T-helper 1 cell treated with Interleukin-12 subunit alpha and Interleukin-12 subunit beta and Interleukin-4 antibody, amounts not matched to agents 30 μg/mL and 1 μg/mL, for 36 hours (primary cell): Measurements from ENCODE around the gene DDN.

ENCODE experiments used
- H3K27ac Mint-ChIP-seq: one replicate; pipeline ENCODE4 v1.8.0; 2021; ENCODE audit warnings: mild to moderate bottlenecking, mixed read lengths
- H3K27me3 Mint-ChIP-seq: one replicate; pipeline ENCODE4 v1.8.0; 2021; ENCODE audit warnings: low read depth, mixed read lengths
- H3K36me3 Mint-ChIP-seq: one replicate; pipeline ENCODE4 v1.8.0; 2021; ENCODE audit warnings: low read depth, mixed read lengths
- H3K4me1 Mint-ChIP-seq: one replicate; pipeline ENCODE4 v1.8.0; 2021; ENCODE audit warnings: low read depth, mixed read lengths
- H3K4me3 Mint-ChIP-seq: one replicate; pipeline ENCODE4 v1.8.0; 2021; ENCODE audit warnings: mild to moderate bottlenecking, moderate library complexity, mixed read lengths
- H3K9me3 Mint-ChIP-seq: one replicate; pipeline ENCODE4 v1.8.0; 2021; ENCODE audit warnings: mixed read lengths

DDN gene

DNA sequence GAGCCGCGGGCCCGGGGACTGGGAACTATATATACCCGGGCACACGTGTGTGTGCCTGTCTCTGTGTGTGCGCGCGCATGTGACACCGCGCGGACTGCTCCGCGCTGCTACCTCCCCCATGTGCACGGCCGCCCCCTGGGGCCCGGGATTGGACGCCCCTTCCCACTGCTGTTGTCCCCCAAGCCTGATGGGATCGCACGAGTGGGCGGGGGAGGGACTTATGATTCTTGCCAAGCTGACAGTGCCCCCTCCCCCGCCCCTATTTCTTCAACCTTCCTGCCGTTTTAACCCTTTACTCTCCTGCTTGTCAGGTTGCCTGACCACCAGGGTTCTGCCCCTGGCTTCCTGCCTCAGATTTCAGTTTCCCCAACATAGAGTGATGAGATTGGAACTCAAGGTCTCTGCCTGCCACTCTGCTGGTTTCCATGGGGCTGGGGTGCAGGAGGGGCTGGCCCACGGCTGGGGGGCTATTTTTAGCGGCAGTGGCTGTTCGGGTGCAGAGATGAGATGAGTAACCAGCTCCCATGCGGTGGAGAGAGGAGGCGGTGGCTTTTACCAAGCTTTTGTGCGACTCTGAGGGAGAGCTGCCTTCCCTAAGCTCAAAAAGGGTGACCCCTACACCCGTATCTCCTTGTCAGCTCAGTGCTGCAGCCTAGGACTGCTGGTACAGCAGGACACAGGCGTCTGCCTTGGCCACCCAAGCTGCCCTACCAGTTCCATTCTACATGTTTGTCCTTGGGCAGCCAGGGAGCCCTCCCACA is at the start of gene DDN:
TSS of gene DDN (minus strand) at position 5 of the 761 bp plus-strand sequence. CDS start 88 bp downstream, outside the sequence.
- Mint-ChIP-seq H3K27ac (no peak within 1 kb of the TSS), H3K4me3 (peak within 1 kb of the TSS; percentile 41), H3K4me1 (peaks cover 27% of the 10 kb centered on the region), H3K9me3 (no peaks in the 10 kb centered on the region), H3K36me3 (peaks cover 32% of the 10 kb centered on the region), H3K27me3 (peaks cover 51% of the 10 kb centered on the region)

DNA sequence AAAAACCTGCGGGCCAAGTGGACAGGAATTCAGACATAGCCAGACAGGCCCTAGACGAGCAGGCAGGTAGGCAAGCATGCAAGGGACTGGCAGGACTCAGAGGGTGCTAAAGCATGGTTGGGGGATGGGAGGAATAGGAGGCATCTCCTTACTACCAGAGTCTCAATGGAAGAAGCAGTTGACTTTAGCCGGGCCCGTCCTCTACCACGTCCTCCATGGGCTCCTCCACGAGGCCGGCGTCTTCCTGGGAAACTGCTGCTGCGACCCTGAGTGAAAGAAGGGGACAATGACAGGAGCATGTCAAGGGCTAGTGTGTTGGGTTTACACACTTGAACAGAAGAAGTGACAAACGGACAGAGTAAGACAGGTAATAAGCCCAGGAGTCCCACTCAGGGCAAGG is 49.8 kb upstream of the DDN start:
- H3K9me3 Mint-ChIP-seq: no peaks in the 10 kb centered on the region
- no peak overlapping the region for H3K4me3 Mint-ChIP-seq
- no peak overlapping the region for H3K27ac Mint-ChIP-seq
- peaks cover 4% of the 10 kb centered on the region for H3K4me1 Mint-ChIP-seq
- H3K36me3 Mint-ChIP-seq: peaks cover 59% of the 10 kb centered on the region
- H3K27me3 Mint-ChIP-seq: no peaks in the 10 kb centered on the region

DNA sequence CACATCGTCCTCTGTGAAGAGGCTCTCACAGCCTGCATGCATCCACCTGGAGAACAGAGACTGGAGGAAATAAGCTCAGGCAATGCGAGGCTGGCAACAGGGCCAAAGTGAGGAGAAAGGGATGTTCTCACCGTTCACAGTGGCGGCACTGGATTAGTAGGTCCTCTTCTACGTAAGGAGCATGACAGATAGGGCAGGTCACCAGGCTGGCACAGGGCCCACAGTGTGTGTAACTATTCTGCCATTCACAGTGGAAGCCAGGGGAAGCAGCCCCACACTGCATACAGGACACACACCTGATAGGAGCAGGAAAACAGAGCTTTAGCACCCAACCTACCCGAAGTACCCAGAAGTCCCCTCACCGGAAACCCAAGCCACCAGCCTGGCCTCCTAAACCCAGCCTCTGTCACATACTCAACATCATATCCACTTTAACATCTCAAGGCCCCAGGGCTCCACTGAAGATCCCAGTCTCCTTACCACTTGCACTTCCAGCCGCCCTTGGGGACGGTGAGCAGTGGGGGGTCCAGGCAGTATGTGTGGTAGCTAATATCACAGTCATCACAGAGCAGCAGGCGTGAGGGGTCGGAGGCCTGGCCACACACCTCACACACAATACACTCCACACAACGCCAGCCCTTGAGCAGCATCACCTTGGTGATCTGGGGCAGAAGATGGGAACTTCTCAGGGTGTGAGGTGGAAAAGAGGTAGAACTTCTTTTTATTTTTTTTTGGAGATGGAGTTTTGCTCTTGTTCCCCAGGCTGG is 47.1 kb upstream of the DDN start:
- H3K9me3 Mint-ChIP-seq: no peaks in the 10 kb centered on the region
- no peak overlapping the region for H3K4me3 Mint-ChIP-seq
- H3K27ac Mint-ChIP-seq: no peak overlapping the region
- no peaks in the 10 kb centered on the region for H3K27me3 Mint-ChIP-seq
- H3K36me3 Mint-ChIP-seq: peaks cover 55% of the 10 kb centered on the region
- no peaks in the 10 kb centered on the region for H3K4me1 Mint-ChIP-seq

DNA sequence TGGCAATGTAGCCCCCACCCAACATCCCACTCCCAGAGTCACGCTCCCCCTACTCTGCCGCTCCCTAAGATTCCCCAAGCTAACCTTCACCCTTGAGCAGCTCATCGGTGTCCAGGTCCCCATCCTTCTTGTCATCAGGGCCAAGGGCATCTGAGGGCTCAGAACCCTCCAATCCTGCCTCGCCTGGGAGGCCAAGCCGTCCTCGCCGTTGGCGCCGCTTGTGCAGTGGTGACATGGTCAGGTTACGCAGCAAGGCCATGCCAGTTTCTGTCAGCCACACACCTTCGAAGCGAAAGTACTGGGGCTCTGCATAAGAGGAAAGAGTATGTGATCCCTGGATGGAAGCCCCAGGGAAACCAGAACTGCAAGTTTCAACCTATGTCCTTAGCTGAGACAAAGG is 45.5 kb upstream of the DDN start:
- H3K9me3 Mint-ChIP-seq: no peaks in the 10 kb centered on the region
- H3K27me3 Mint-ChIP-seq: no peaks in the 10 kb centered on the region
- no peak overlapping the region for H3K27ac Mint-ChIP-seq
- H3K4me3 Mint-ChIP-seq: no peak overlapping the region
- H3K4me1 Mint-ChIP-seq: no peaks in the 10 kb centered on the region
- peaks cover 55% of the 10 kb centered on the region for H3K36me3 Mint-ChIP-seq

DNA sequence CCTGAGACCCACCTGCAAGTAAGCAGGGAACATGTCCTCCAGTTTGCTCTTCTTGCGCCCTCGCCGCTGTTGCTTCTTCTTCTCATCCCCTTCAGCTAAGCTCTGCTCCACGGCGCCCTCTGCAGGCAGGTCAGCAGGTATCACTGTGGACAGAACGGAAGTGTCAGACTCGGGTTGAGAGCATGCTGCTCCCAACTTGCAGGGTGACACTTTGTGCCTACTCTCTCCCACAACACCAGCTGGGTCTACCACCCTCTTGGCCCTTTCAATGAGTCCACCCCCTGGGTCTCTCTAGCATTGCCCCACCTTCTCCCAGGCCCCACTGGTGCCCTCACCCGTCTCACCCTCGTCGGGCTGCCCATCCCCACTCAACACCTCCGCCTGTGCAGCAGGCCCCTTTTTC is 44.7 kb upstream of the DDN start:
- no peaks in the 10 kb centered on the region for H3K4me1 Mint-ChIP-seq
- H3K4me3 Mint-ChIP-seq: no peak overlapping the region
- H3K36me3 Mint-ChIP-seq: peaks cover 53% of the 10 kb centered on the region
- H3K27me3 Mint-ChIP-seq: no peaks in the 10 kb centered on the region
- peak overlapping the region; percentile 14 for H3K27ac Mint-ChIP-seq
- H3K9me3 Mint-ChIP-seq: no peaks in the 10 kb centered on the region

DNA sequence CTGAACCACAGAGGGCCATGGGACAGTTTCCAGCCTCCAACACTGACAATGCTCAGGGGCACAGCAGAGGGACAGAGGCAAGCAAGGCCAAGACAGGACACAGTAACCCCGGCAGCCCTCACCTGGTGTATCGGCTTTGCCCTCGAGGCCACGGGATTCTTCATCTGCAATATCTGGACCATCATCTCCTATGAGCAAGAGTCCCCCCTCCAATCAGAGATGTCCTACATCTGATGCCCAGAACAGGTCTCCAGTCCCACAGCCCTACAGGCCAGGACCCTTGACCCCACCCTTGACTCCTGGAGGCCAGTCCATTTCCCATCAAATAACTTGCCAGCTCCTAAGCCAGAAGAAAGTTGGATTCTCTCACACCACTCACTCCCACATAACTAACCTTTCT is 44.1 kb upstream of the DDN start:
- Mint-ChIP-seq H3K36me3 (peaks cover 52% of the 10 kb centered on the region), H3K4me1 (no peaks in the 10 kb centered on the region), H3K27me3 (no peaks in the 10 kb centered on the region), H3K27ac (no peak overlapping the region), H3K9me3 (no peaks in the 10 kb centered on the region), H3K4me3 (no peak overlapping the region)

DNA sequence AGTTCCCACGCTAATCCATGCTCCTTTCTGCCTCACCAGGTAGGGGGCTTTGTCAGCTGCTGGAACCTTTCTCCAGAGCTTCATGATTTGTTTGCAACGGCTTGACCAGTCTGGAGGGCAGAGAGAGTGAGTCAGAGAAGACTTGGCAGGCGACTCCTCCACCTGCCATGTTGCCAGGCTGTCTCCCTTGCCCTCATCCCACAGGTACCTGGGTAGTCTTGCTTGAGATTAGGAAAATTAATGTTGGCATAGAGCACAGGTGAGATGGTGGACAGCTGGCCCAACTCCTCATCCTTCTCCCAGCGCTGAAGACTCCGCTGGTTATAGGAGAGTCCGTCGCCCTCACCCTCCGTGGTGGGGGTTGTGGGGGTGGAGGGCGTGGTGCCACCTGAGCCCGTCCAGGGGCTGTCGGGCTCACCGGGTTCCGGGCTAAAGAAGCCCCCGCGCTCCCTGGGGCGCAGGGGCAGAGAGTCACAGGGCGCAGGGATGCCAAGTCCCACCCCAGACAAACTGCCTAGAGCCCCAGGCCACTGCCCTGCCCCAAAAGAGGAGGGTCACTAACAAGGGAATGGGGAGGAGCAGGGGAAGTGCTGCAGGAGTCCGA is 42.8 kb upstream of the DDN start:
- Mint-ChIP-seq H3K9me3 (no peaks in the 10 kb centered on the region), H3K36me3 (peaks cover 52% of the 10 kb centered on the region), H3K4me3 (no peak overlapping the region), H3K4me1 (no peaks in the 10 kb centered on the region), H3K27ac (no peak overlapping the region), H3K27me3 (no peaks in the 10 kb centered on the region)

DNA sequence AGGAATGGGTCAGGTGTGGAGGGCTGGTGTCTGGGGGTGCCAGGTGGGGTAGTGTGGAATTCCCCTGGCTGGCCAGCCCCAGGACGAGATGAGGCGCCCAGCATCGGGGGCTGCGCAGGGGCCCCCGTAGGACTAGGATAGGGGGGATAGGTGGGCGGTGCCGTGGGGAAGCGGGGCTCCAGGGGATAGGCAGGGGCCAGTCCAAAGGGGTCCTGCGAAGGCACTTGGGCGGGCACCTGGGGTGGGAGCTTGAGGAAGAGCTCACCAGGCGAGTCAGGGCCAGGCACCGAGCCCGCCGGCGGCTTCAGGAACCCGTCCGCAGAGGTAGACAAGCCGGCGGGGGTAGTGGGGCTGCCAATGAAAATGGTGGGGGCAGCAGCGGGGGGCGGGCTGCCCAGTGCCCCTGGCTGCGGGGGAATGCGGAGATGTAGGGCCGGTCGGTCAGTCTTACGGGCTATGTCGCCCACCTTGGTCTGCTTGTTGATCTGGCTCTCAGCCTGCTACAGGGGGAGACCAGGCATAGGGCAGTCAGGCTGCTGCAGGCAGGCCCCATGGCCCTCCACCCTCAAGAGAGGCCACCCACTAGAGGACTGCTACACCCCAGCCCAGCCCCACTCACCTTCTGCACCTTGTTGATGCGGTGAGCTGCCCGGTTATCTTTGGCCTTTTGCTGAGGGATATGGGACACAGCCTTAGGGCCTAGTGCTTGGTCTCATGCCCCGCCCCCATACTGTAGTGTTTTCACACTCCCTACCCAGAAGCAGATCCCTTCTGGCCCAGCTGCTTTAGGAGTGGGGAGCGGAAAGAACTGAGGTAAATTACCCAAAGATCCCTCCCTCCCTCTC is 42.1 kb upstream of the DDN start:
- peaks cover 50% of the 10 kb centered on the region for H3K36me3 Mint-ChIP-seq
- no peaks in the 10 kb centered on the region for H3K4me1 Mint-ChIP-seq
- no peak overlapping the region for H3K27ac Mint-ChIP-seq
- no peaks in the 10 kb centered on the region for H3K9me3 Mint-ChIP-seq
- no peaks in the 10 kb centered on the region for H3K27me3 Mint-ChIP-seq
- H3K4me3 Mint-ChIP-seq: no peak overlapping the region

DNA sequence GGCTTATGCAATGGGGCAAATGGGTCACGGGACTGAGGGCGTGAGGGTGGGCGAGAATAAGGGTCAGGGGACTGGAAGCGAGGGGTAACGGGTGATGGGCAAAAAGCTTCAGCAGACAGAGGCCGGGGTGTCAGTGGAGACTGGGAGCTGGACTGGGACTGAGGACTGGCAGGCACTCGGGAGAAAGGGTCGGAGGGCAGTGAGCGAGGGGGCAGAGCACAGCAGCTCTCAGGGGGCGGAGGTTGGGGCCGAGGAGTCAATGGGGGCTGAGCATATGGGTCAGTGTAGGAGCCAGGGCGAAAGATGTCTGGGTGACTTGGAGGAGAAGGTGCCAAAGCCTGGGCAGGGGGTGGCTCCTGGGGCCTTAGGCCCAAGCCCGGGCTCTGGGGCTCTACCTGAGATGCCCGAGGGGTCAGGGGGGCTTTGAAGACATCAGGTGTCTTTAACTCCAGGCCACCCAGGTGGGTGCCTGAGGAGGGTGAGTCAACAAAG is 41.2 kb upstream of the DDN start:
- Mint-ChIP-seq H3K4me1 (no peaks in the 10 kb centered on the region), H3K27me3 (no peaks in the 10 kb centered on the region), H3K4me3 (no peak overlapping the region), H3K27ac (no peak overlapping the region), H3K9me3 (no peaks in the 10 kb centered on the region), H3K36me3 (peaks cover 47% of the 10 kb centered on the region)

DNA sequence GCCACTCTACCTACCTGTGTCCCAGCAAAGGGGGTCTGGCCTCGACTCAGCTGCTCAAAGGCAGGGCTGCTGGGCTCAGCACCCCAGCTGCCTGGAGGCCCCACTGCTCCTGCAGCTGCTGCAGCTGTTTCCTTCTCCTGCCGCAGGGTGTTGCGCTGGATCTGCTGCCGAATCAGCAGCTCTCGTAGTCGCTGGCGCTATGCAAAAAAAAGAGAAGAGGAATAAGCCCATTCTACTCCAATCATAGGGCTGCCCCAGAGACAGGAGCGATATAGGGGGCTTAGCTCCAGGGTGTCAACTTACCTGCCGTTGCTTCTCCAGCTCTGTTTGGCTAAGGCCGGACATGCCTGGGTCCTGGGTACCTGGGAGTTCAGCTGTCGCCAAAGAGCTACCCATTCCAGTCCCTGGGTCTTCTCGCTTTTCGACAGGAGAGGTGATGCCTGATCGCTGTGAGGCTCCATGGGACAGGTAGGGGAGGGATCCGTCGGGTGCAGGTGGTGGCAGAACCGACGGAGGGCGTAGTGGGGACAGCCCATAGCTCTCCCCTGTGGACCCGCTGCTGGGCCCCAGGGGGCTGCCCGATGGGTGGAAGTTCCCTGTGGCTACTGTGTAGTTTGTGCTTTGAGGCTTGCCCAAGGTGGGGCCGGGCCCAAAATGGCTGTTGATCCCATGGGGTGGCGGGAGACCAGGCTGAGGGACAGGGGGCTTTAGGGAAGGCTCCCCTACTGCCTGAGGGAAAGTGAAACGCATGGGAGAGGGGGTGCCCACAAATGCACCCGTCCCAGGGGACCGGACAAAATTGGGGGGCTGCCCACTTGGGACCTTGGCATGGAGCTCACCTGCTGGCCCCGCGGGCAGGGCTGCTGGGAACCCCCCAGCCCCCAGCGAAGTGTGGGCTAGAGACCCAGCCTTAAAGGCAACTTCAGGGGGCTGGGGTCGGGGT is 40.5 kb upstream of the DDN start:
- H3K36me3 Mint-ChIP-seq: peaks cover 49% of the 10 kb centered on the region
- H3K9me3 Mint-ChIP-seq: no peaks in the 10 kb centered on the region
- H3K27me3 Mint-ChIP-seq: no peaks in the 10 kb centered on the region
- H3K27ac Mint-ChIP-seq: no peak overlapping the region
- no peaks in the 10 kb centered on the region for H3K4me1 Mint-ChIP-seq
- H3K4me3 Mint-ChIP-seq: no peak overlapping the region

DNA sequence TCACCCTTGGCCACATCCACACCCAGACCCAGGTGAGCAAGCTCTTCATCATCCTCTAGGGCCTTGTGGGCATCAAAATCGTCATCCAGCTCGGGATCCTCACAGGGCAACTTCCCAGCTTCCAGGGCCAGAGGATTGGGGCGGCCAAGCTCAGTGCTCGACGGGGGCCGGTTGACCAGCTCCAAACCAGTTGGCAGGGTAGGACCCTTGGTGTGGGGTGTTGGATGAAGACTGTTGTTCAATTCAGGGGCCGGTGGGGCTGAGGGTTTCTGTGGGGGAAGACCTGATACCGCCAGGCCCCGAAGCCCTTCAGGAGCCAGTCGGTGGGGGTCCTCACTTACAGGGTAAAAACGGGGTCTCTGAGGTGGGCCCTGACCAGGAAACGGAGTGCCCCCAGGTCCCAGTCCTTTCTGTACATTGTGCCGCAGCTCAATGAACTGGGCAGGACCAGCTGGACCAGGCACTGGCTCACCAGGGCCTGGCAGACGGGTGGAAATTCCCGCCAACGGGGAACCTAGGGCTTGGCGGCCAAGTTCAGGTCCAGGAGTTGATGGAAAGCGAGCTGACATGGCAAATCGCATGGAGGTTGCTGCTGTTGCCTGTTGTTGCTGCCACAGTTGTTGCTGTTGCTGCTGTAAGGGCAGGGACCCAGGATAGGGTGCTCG is 39.2 kb upstream of the DDN start:
- no peak overlapping the region for H3K27ac Mint-ChIP-seq
- H3K4me1 Mint-ChIP-seq: no peaks in the 10 kb centered on the region
- H3K36me3 Mint-ChIP-seq: peaks cover 44% of the 10 kb centered on the region
- H3K4me3 Mint-ChIP-seq: no peak overlapping the region
- H3K27me3 Mint-ChIP-seq: no peaks in the 10 kb centered on the region
- no peaks in the 10 kb centered on the region for H3K9me3 Mint-ChIP-seq

DNA sequence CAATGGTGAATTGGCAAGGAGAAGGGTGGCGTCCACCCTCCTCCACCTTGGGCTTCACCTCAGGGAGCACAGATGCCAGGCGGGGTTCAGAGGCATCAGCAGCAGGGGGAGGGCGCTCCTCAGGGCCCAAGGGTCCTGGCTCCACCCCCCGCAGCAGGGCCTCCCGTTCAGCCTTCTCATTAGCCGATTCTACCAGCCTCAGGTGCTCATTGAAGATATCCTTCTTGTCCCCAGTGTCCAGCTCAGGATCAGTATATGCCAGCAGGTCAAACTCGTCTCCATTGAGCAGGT is 38.7 kb upstream of the DDN start:
- Mint-ChIP-seq H3K9me3 (no peaks in the 10 kb centered on the region), H3K36me3 (peaks cover 39% of the 10 kb centered on the region), H3K27ac (no peak overlapping the region), H3K4me1 (no peaks in the 10 kb centered on the region), H3K4me3 (no peak overlapping the region), H3K27me3 (no peaks in the 10 kb centered on the region)
